ENCODE measurements around the gene DUS3L.

Gene DUS3L

GRCh38 chr19:5821521-5822180 lies 30.7 kb upstream of the DUS3L start:
- no peak for FAIRE-seq

GRCh38 chr19:5820785-5821184 lies 29.8 kb upstream of the DUS3L start:
- FAIRE-seq, result no peak

GRCh38 chr19:5818594-5818993 lies 27.6 kb upstream of the DUS3L start:
- no peak for FAIRE-seq

- no peak for FAIRE-seq
These were observed 26.3 kb upstream of the DUS3L start for GRCh38 chr19:5817218-5817617.

GRCh38 chr19:5814852-5815246 lies 23.9 kb upstream of the DUS3L start:
- FAIRE-seq, result no peak

- FAIRE-seq, result no peak
These were observed 23.3 kb upstream of the DUS3L start for GRCh38 chr19:5814123-5814851.

GRCh38 chr19:5811117-5811516 lies 20.2 kb upstream of the DUS3L start:
- no peak for FAIRE-seq

GRCh38 chr19:5809469-5809868 lies 18.5 kb upstream of the DUS3L start:
- no peak for FAIRE-seq

GRCh38 chr19:5809053-5809452 lies 18.1 kb upstream of the DUS3L start:
- no peak for FAIRE-seq

GRCh38 chr19:5808120-5808816 lies 17.3 kb upstream of the DUS3L start:
- no peak for FAIRE-seq

GRCh38 chr19:5806905-5807304 lies 15.9 kb upstream of the DUS3L start:
- FAIRE-seq, result no peak

GRCh38 chr19:5806133-5806489 lies 15.1 kb upstream of the DUS3L start:
- no peak for FAIRE-seq

GRCh38 chr19:5805462-5806132 lies 14.6 kb upstream of the DUS3L start:
- FAIRE-seq, result peak; percentile 34

GRCh38 chr19:5804516-5805461 lies 13.8 kb upstream of the DUS3L start, which contains the start of gene NRTN:
Gene NRTN, plus strand, starts transcription at chr19:5805067. Its CDS starts 19,099 bp downstream, at chr19:5824166.
- FAIRE-seq, result no peak

GRCh38 chr19:5803752-5804515 lies 13.0 kb upstream of the DUS3L start:
- peak; percentile 95 for FAIRE-seq

GRCh38 chr19:5803441-5803751 lies 12.4 kb upstream of the DUS3L start:
- no peak for FAIRE-seq

- FAIRE-seq, result no peak
These were observed 11.0 kb upstream of the DUS3L start for GRCh38 chr19:5801796-5802619.

GRCh38 chr19:5800361-5801270 lies 9.7 kb upstream of the DUS3L start:
- no peak for FAIRE-seq
